Immature natural killer cell (primary cell): ENCODE results near the gene BRCA2. TPM values are rescaled to one million over a fixed set of nuclear protein-coding genes. Genes with fewer than 3 reads are reported as not detected.

Experiments
- DNase-seq, 3 donors: peaks; one replicate each; pipeline ENCODE4 v3.0.0; 2022; ENCODE audit warnings: mixed read lengths in 1 of 3
- H3K27ac Mint-ChIP-seq, 6 donors: one replicate each; pipeline ENCODE4 v1.8.0; 2020; ENCODE audit warnings: mixed read lengths in 6 of 6, mild to moderate bottlenecking in 5 of 6, inconsistent platforms in 4 of 6, moderate library complexity in 3 of 6
- H3K27me3 Mint-ChIP-seq, 3 donors: one replicate each; pipeline ENCODE4 v1.8.0; 2020 to 2021; ENCODE audit warnings: low read depth in 3 of 3, mild to moderate bottlenecking in 3 of 3, mixed read lengths in 3 of 3, moderate library complexity in 3 of 3, inconsistent platforms in 1 of 3
- H3K36me3 Mint-ChIP-seq, 3 donors: one replicate each; pipeline ENCODE4 v1.8.0; 2020; ENCODE audit warnings: mixed read lengths in 3 of 3, inconsistent platforms in 2 of 3, mild to moderate bottlenecking in 2 of 3
- H3K4me1 Mint-ChIP-seq, 2 donors: one replicate each; pipeline ENCODE4 v1.8.0; 2020; ENCODE audit warnings: inconsistent platforms in 2 of 2, mild to moderate bottlenecking in 2 of 2, mixed read lengths in 2 of 2, moderate library complexity in 1 of 2
- H3K4me3 Mint-ChIP-seq, 5 donors: one replicate each; pipeline ENCODE4 v1.8.0; 2020; ENCODE audit warnings: mild to moderate bottlenecking in 5 of 5, mixed read lengths in 5 of 5, inconsistent platforms in 3 of 5, moderate library complexity in 3 of 5
- H3K9me3 Mint-ChIP-seq, 6 donors: one replicate each; pipeline ENCODE4 v1.8.0; 2020; ENCODE audit warnings: mild to moderate bottlenecking in 6 of 6, mixed read lengths in 6 of 6, inconsistent platforms in 4 of 6, moderate library complexity in 3 of 6
- polyA plus RNA-seq, 3 donors: library from polyadenylated mRNA; unstranded; fragments of 300-500 nt; fragmentation: Illumina TruSeq; gene quantifications; one replicate each; pipeline ENCODE4 v1.2.3, GENCODE V29; 2021

BRCA2 gene
- polyA plus RNA-seq, 3 donors from 2014 or later, result 1.0 to 2.5 TPM; not detected in 1

DNA sequence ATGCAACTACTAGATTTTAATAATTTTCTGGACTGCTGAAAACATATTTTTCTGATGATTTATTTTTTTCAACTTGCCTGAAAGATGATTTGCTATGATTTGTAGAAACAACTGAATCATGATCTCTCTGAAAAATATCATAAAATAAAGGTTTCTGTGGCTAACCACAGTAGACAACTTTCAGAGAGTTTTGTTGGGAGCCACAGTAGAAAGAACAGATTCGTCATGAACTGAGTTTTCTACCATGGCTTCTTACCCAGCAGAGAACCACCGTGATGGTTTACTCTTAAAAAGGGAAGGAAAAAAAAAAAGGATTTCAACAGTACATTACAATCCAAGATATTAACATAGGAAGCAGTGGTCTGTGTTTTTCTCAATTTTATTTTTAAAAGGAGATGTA is 18.1 kb upstream of the BRCA2 start:
- no peak for DNase-seq
- no peak overlapping the region for H3K4me3 Mint-ChIP-seq
- no peak overlapping the region for H3K27ac Mint-ChIP-seq
- H3K36me3 Mint-ChIP-seq, result peaks cover 0 to 15% (median 10%) of the 10 kb centered on the region in 3 donors
- no peaks in the 10 kb centered on the region for H3K4me1 Mint-ChIP-seq
- H3K27me3 Mint-ChIP-seq, result peaks cover 0 to 4% (median 3%) of the 10 kb centered on the region in 3 donors
- H3K9me3 Mint-ChIP-seq, result no peaks in the 10 kb centered on the region

GRCh38 chr13:32298695-32299094 is 16.6 kb upstream of the BRCA2 start:
- H3K27ac Mint-ChIP-seq, result no peak overlapping the region
- H3K27me3 Mint-ChIP-seq, result peaks cover 0 to 4% (median 3%) of the 10 kb centered on the region in 3 donors
- no peak overlapping the region for H3K4me3 Mint-ChIP-seq
- no peaks in the 10 kb centered on the region for H3K9me3 Mint-ChIP-seq
- H3K36me3 Mint-ChIP-seq, result peaks cover 0 to 15% (median 10%) of the 10 kb centered on the region in 3 donors
- DNase-seq, result no peak
- no peaks in the 10 kb centered on the region for H3K4me1 Mint-ChIP-seq

GRCh38 chr13:32299893-32300292 is 15.4 kb upstream of the BRCA2 start:
- no peak for DNase-seq
- H3K4me1 Mint-ChIP-seq, result no peaks in the 10 kb centered on the region
- peaks cover 0 to 10% (median 9%) of the 10 kb centered on the region in 3 donors for H3K36me3 Mint-ChIP-seq
- no peaks in the 10 kb centered on the region for H3K9me3 Mint-ChIP-seq
- peaks cover 0 to 4% (median 3%) of the 10 kb centered on the region in 3 donors for H3K27me3 Mint-ChIP-seq
- H3K27ac Mint-ChIP-seq, result no peak overlapping the region
- no peak overlapping the region for H3K4me3 Mint-ChIP-seq

DNA sequence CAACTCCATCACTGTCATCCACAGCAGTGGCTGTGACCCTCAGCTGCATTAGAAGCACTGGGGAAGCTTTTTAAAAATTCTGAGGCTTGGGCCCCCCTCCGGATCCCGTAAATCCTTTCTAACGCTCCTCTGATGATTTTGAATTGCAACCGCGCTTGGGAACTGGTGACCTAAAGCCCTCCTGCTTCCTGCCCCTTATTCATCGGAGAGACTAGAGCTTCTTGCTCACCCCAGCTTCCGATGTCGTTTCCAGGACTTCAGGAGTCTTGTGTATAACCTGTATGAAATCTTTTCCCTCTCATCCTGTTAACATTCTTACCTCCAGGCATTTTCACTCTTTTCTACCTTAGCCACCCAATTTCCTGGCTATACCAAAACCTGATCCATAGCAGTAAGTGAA is 14.9 kb upstream of the BRCA2 start:
- Mint-ChIP-seq H3K9me3 (no peaks in the 10 kb centered on the region), H3K4me3 (no peak overlapping the region), H3K27ac (no peak overlapping the region), H3K27me3 (peaks cover 0 to 4% (median 3%) of the 10 kb centered on the region in 3 donors), H3K4me1 (no peaks in the 10 kb centered on the region), H3K36me3 (peaks cover 0 to 10% (median 9%) of the 10 kb centered on the region in 3 donors)
- DNase-seq, result no peak

DNA sequence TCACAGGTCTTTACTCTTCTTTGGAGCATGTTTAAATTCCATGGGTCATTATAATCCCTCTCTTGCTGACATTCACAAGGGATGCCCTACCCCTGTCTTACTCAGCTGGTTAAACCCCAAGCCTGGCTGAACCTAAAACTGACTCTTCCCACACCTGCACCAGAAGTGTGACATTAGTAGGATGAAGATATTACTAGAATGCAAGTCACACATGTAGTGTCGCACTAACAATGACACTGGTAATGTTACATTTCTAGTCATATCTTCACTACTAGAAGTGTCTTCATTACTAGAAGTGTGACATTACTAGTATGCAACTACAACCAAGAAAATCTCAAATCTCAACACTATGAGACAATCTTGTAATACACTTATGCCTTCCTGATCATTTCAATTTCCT is 14.4 kb upstream of the BRCA2 start:
- Mint-ChIP-seq H3K4me3 (no peak overlapping the region), H3K9me3 (no peaks in the 10 kb centered on the region), H3K36me3 (peaks cover 0 to 10% (median 7%) of the 10 kb centered on the region in 3 donors), H3K27ac (no peak overlapping the region), H3K27me3 (peaks cover 0 to 4% (median 3%) of the 10 kb centered on the region in 3 donors), H3K4me1 (no peaks in the 10 kb centered on the region)
- DNase-seq, result no peak

DNA sequence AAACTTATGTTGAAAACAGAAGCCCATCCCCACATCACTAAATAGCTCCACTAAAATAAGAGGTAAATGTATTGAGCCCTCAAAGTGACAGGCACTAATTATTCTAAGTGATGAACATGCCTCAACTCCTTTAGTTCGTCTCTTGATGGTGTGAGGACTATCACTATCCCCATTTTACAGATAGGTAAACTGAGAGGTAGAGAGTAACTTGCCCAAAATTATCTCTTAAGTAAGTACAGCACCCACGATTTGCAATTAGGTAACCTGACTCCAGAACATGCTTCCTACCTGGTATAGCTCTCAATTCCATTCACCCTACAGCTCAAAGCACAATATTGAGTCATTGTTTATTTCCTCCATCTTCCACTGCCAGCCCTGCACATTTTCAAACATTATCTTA is 12.8 kb upstream of the BRCA2 start:
- H3K27me3 Mint-ChIP-seq, result peaks cover 0 to 4% (median 3%) of the 10 kb centered on the region in 3 donors
- H3K9me3 Mint-ChIP-seq, result no peaks in the 10 kb centered on the region
- no peak for DNase-seq
- no peak overlapping the region for H3K27ac Mint-ChIP-seq
- no peak overlapping the region for H3K4me3 Mint-ChIP-seq
- H3K4me1 Mint-ChIP-seq, result no peaks in the 10 kb centered on the region
- H3K36me3 Mint-ChIP-seq, result peaks cover 0 to 10% (median 4%) of the 10 kb centered on the region in 3 donors

- H3K36me3 Mint-ChIP-seq, result no peaks in the 10 kb centered on the region
- no peak overlapping the region for H3K27ac Mint-ChIP-seq
- no peaks in the 10 kb centered on the region for H3K27me3 Mint-ChIP-seq
- DNase-seq, result no peak
- peaks cover 9 to 13% of the 10 kb centered on the region in 2 donors for H3K4me1 Mint-ChIP-seq
- H3K4me3 Mint-ChIP-seq, result no peak overlapping the region
- H3K9me3 Mint-ChIP-seq, result no peaks in the 10 kb centered on the region
These were observed 9.7 kb upstream of the BRCA2 start for GRCh38 chr13:32305646-32306045.

- Mint-ChIP-seq H3K36me3 (no peaks in the 10 kb centered on the region), H3K4me3 (peak overlapping the region; percentile 10 to 55 (median 43)), H3K27me3 (peaks cover 2 to 10% (median 6%) of the 10 kb centered on the region in 3 donors), H3K9me3 (no peaks in the 10 kb centered on the region), H3K4me1 (peaks cover 12 to 19% of the 10 kb centered on the region in 2 donors), H3K27ac (no peak overlapping the region)
- DNase-seq, result no peak
These were observed 5.8 kb upstream of the BRCA2 start for GRCh38 chr13:32309312-32310133.

GRCh38 chr13:32310134-32310706 is 5.1 kb upstream of the BRCA2 start:
- Mint-ChIP-seq H3K9me3 (no peaks in the 10 kb centered on the region), H3K27me3 (peaks cover 9 to 17% (median 12%) of the 10 kb centered on the region in 3 donors), H3K36me3 (no peaks in the 10 kb centered on the region), H3K4me1 (peaks cover 19 to 26% of the 10 kb centered on the region in 2 donors), H3K4me3 (peak overlapping the region; percentile 10 to 55 (median 43)), H3K27ac (peak overlapping the region in 1 of 6 donors; percentile 61)
- peak; percentile 40 to 58 (median 52) for DNase-seq

GRCh38 chr13:32311188-32311897 is 4.0 kb upstream of the BRCA2 start:
- peaks cover 26 to 29% of the 10 kb centered on the region in 2 donors for H3K4me1 Mint-ChIP-seq
- peaks cover 11 to 22% (median 13%) of the 10 kb centered on the region in 3 donors for H3K27me3 Mint-ChIP-seq
- no peak for DNase-seq
- H3K36me3 Mint-ChIP-seq, result no peaks in the 10 kb centered on the region
- no peak overlapping the region for H3K4me3 Mint-ChIP-seq
- no peaks in the 10 kb centered on the region for H3K9me3 Mint-ChIP-seq
- no peak overlapping the region for H3K27ac Mint-ChIP-seq

DNA sequence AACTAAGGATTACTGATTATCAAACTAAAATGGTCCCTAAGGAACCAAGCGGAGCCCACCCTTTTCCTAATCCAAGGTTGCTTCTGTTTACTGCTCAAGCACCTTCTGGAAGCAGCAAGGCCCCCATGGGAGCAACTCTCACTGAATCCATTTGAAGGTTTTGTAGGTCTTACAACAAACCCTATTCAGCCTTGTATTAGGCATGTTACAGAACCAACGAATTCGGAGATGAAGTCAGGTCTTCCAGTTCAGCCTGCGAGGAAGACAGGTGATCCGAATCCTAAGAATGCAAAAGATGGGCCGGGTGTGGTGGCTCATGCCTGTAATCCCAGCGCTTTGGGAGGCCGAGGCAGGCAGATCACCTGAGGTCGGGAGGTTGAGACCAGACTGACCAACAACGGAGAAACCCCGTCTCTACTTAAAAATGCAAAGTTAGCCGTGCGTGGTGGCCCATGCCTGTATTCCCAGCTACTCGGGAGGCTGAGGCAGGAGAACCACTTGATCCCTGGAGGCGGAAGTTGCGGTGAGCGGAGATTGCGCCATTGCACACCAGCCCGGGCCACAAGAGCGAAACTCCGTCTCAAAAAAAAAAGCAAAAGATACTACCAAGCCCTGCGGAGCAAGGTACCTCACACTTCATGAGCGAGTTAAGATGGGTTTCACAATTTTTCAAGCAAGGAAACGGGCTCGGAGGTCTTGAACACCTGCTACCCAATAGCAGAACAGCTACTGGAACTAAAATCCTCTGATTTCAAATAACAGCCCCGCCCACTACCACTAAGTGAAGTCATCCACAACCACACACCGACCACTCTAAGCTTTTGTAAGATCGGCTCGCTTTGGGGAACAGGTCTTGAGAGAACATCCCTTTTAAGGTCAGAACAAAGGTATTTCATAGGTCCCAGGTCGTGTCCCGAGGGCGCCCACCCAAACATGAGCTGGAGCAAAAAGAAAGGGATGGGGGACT is 754 bp upstream of the BRCA2 start:
- Mint-ChIP-seq H3K4me1 (peaks cover 21 to 23% of the 10 kb centered on the region in 2 donors), H3K4me3 (peak overlapping the region; percentile 97 to 100 (median 99)), H3K9me3 (no peaks in the 10 kb centered on the region), H3K36me3 (no peaks in the 10 kb centered on the region), H3K27ac (peak overlapping the region; percentile 99 to 100 (median 100)), H3K27me3 (peaks cover 11 to 22% (median 13%) of the 10 kb centered on the region in 3 donors)
- peak; percentile 87 to 91 (median 88) for DNase-seq

DNA sequence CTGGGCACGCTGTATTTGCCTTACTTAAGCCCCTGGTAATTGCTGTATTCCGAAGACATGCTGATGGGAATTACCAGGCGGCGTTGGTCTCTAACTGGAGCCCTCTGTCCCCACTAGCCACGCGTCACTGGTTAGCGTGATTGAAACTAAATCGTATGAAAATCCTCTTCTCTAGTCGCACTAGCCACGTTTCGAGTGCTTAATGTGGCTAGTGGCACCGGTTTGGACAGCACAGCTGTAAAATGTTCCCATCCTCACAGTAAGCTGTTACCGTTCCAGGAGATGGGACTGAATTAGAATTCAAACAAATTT is 676 bp downstream of the BRCA2 start:
- no peak for DNase-seq
- Mint-ChIP-seq H3K36me3 (no peaks in the 10 kb centered on the region), H3K4me1 (peaks cover 16 to 17% of the 10 kb centered on the region in 2 donors), H3K4me3 (peak overlapping the region; percentile 97 to 100 (median 99)), H3K27ac (peak overlapping the region; percentile 99 to 100 (median 100)), H3K27me3 (peaks cover 11 to 22% (median 13%) of the 10 kb centered on the region in 3 donors), H3K9me3 (no peaks in the 10 kb centered on the region)

DNA sequence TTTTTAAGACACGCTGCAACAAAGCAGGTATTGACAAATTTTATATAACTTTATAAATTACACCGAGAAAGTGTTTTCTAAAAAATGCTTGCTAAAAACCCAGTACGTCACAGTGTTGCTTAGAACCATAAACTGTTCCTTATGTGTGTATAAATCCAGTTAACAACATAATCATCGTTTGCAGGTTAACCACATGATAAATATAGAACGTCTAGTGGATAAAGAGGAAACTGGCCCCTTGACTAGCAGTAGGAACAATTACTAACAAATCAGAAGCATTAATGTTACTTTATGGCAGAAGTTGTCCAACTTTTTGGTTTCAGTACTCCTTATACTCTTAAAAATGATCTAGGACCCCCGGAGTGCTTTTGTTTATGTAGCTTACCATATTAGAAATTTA is 1.2 kb downstream of the BRCA2 start:
- Mint-ChIP-seq H3K27me3 (peaks cover 11 to 22% (median 13%) of the 10 kb centered on the region in 3 donors), H3K36me3 (no peaks in the 10 kb centered on the region), H3K4me1 (peaks cover 16 to 17% of the 10 kb centered on the region in 2 donors), H3K4me3 (peak overlapping the region in 4 of 5 donors; percentile 14 to 99 (median 46)), H3K9me3 (no peaks in the 10 kb centered on the region), H3K27ac (peak overlapping the region in 3 of 6 donors; percentile 24 to 57 (median 34))
- no peak for DNase-seq
